ENCODE results near the gene EML6. TPM values are rescaled to one million over a fixed set of nuclear protein-coding genes. Genes with fewer than 3 reads are reported as not detected.

Gene EML6
- total RNA-seq, 1 experiment from 2014 or later, result 5.2 TPM

GRCh38 chr2:54813584-54813983 is 90.1 kb downstream of the EML6 start:
- Mint-ChIP-seq H3K4me1 (ENCODE audit: low read depth, unreplicated experiment) (peaks cover 13% of the 10 kb centered on the region), H3K27me3 (ENCODE audit: insufficient read depth, unreplicated experiment) (no peaks in the 10 kb centered on the region), H3K36me3 (ENCODE audit: insufficient read depth, unreplicated experiment) (no peaks in the 10 kb centered on the region), H3K9me3 (ENCODE audit: unreplicated experiment) (no peaks in the 10 kb centered on the region), H3K4me3 (ENCODE audit: unreplicated experiment) (no peak overlapping the region), H3K27ac (ENCODE audit: unreplicated experiment) (no peak overlapping the region)
- Histone ChIP-seq H3K4me1 (no peaks in the 10 kb centered on the region), H3K36me3 (ENCODE audit: control insufficient read depth, insufficient read depth, low read length) (no peaks in the 10 kb centered on the region), H3K27me3 (replicated peaks; ENCODE audit: control insufficient read depth, insufficient read depth, low read length) (no peaks in the 10 kb centered on the region), H3K9me3 (no peaks in the 10 kb centered on the region), H3K4me3 (ENCODE audit: low read depth, low read length) (no peak overlapping the region)
- no peak for DNase-seq
- no peak for TF ChIP-seq CTCF (IDR thresholded peaks at IDR 0.05; ENCODE audit: insufficient read depth in 1 of 2, low read depth in 1 of 2, low read length in 1 of 2, severe bottlenecking in 1 of 2, unreplicated experiment in 1 of 2)
- POLR2A ChIA-PET, result no interaction called here
- CTCF ChIA-PET, result no interaction called here
- BruUV-seq (replicated peaks), result no TSS peak
- intact Hi-C loops (cut with micrococcal nuclease; ENCODE audit: unreplicated experiment), result no loop called here

- H3K36me3 ChIP-seq (ENCODE audit: control insufficient read depth, insufficient read depth, low read length), result no peaks in the 10 kb centered on the region
- TF ChIP-seq CTCF (IDR thresholded peaks at IDR 0.05; ENCODE audit: insufficient read depth in 1 of 2, low read depth in 1 of 2, low read length in 1 of 2, severe bottlenecking in 1 of 2, unreplicated experiment in 1 of 2), result no peak
- no peak for DNase-seq
- no peaks in the 10 kb centered on the region for H3K9me3 ChIP-seq
- no peak overlapping the region for H3K27ac Mint-ChIP-seq (ENCODE audit: unreplicated experiment)
- no peaks in the 10 kb centered on the region for H3K27me3 Mint-ChIP-seq (ENCODE audit: insufficient read depth, unreplicated experiment)
- no TSS peak for BruUV-seq (replicated peaks)
- H3K4me3 ChIP-seq (ENCODE audit: low read depth, low read length), result no peak overlapping the region
- intact Hi-C loops (cut with micrococcal nuclease; ENCODE audit: unreplicated experiment), result no loop called here
- no peaks in the 10 kb centered on the region for H3K27me3 ChIP-seq (replicated peaks; ENCODE audit: control insufficient read depth, insufficient read depth, low read length)
- peaks cover 13% of the 10 kb centered on the region for H3K4me1 Mint-ChIP-seq (ENCODE audit: low read depth, unreplicated experiment)
- CTCF ChIA-PET, result interaction anchor here (0.8 kb wide), 1 partner anchor 24 kb away, joined by 5 read pairs; no protein-coding TSS in a partner anchor
- H3K4me3 Mint-ChIP-seq (ENCODE audit: unreplicated experiment), result no peak overlapping the region
- POLR2A ChIA-PET, result interaction anchor here (0.5 to 0.6 kb wide), 3 partner anchors 15 to 851 kb away, joined by 3 to 7 read pairs (median 6); no protein-coding TSS in a partner anchor
- no peaks in the 10 kb centered on the region for H3K36me3 Mint-ChIP-seq (ENCODE audit: insufficient read depth, unreplicated experiment)
- H3K4me1 ChIP-seq, result no peaks in the 10 kb centered on the region
- no peaks in the 10 kb centered on the region for H3K9me3 Mint-ChIP-seq (ENCODE audit: unreplicated experiment)
These were observed 91.1 kb downstream of the EML6 start for GRCh38 chr2:54814389-54815147.

- intact Hi-C loops (cut with micrococcal nuclease; ENCODE audit: unreplicated experiment), result no loop called here
- POLR2A ChIA-PET, result interaction anchor here (0.5 to 0.6 kb wide), 2 partner anchors 15 to 851 kb away, joined by 3 to 7 read pairs; no protein-coding TSS in a partner anchor
- no peaks in the 10 kb centered on the region for H3K27me3 Mint-ChIP-seq (ENCODE audit: insufficient read depth, unreplicated experiment)
- no peak for TF ChIP-seq CTCF (IDR thresholded peaks at IDR 0.05; ENCODE audit: insufficient read depth in 1 of 2, low read depth in 1 of 2, low read length in 1 of 2, severe bottlenecking in 1 of 2, unreplicated experiment in 1 of 2)
- no peaks in the 10 kb centered on the region for H3K9me3 Mint-ChIP-seq (ENCODE audit: unreplicated experiment)
- peaks cover 13% of the 10 kb centered on the region for H3K4me1 Mint-ChIP-seq (ENCODE audit: low read depth, unreplicated experiment)
- no peak overlapping the region for H3K27ac Mint-ChIP-seq (ENCODE audit: unreplicated experiment)
- no peak for DNase-seq
- BruUV-seq (replicated peaks), result no TSS peak
- no peaks in the 10 kb centered on the region for H3K27me3 ChIP-seq (replicated peaks; ENCODE audit: control insufficient read depth, insufficient read depth, low read length)
- H3K4me3 Mint-ChIP-seq (ENCODE audit: unreplicated experiment), result no peak overlapping the region
- CTCF ChIA-PET, result interaction anchor here (0.8 kb wide), 1 partner anchor 23 kb away, joined by 5 read pairs; no protein-coding TSS in a partner anchor
- H3K9me3 ChIP-seq, result no peaks in the 10 kb centered on the region
- H3K4me1 ChIP-seq, result no peaks in the 10 kb centered on the region
- no peaks in the 10 kb centered on the region for H3K36me3 Mint-ChIP-seq (ENCODE audit: insufficient read depth, unreplicated experiment)
- H3K36me3 ChIP-seq (ENCODE audit: control insufficient read depth, insufficient read depth, low read length), result no peaks in the 10 kb centered on the region
- H3K4me3 ChIP-seq (ENCODE audit: low read depth, low read length), result no peak overlapping the region
These were observed 91.7 kb downstream of the EML6 start for GRCh38 chr2:54815148-54815539.

Data from Caco-2 (cell line).